NCI-H1930 (cell line): ENCODE measurements around the gene ADAMTS12.

Experiments used
- DNase-seq, 2 experiments: peaks; one replicate each; lab custom pipeline; 2025; lab: John Stamatoyannopoulos, UW

Gene ADAMTS12

DNA sequence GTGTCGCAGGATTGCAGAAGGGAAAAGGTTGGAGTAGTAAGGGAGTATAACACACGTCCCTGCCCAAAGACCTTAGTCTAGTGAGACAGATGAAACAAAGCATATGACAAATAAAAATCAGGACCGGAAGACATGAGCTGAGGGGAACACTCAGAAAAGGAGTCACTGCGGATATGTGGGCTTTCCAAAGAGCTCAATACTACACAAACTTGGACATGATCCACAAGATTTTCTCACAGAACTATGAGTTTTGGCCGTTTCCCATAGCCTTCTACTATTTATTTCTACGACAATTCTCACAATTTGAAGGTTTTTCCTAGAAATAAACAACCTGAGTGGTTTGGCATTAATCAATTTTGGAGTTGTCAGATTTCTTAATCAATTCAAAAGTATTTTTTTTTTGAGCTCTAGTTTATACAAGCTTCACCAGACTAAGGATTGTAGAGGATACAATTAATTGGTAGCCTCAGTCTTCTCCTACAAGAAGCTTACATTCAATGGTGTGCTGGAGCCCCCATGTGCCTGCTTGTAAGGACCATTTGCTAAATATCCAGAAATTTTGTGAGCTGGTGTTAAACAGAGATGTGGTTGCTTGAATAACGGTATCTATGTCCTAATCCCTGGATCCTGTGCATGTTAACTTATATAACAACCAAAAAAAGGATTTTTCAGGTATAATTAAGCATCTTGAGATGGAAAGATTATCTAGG, 91.4 kb downstream of the ADAMTS12 start:
- no peak for DNase-seq

DNA sequence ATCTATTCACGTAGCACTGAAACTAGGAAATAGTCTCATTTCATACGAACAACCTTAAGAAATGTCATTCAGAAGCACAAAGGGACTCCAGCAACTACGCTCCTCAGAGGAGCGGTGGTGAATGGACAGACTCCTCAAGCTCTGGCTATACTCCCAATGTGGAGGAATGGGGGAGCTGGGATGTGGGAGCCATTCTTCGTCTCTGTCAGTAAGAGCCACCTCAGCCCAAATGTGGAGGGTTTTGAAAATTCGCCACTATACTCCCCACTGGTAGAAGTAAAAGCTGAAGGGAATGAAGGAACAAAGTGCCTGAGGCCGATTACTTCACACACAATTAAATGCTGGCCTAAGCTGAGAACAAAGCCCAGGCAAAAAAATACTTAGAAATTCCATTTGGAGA, 96.3 kb downstream of the ADAMTS12 start:
- no peak for DNase-seq

DNA sequence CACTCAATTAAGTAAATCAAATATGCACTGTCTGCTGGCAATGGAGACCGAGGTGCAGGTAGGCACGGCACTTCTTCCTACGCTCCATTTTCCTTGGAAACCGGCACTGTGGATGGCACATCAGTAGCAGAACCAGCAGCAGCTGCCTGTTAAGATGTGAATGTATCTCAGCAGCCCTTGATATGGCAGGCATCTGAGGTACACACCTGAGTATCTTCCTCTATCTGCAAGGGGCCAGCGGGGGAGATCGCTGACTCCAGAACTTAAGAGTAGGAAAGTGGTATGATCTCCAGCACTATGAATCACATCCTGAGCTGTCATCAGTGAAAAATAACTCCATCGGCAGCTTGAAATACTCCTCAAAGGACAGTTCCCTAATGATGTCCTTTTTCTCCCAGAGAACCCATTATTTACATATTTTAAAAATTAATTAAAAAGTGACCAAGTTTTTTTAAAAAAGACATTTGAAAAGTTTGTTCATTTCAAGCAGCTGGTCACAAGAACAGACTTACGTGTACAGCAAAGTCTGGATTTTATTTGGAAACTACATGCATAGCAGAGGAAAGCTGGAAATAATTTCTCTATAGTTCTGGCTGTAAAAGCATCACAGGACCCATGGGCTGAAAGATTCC, 97.1 kb downstream of the ADAMTS12 start:
- DNase-seq: no peak

DNA sequence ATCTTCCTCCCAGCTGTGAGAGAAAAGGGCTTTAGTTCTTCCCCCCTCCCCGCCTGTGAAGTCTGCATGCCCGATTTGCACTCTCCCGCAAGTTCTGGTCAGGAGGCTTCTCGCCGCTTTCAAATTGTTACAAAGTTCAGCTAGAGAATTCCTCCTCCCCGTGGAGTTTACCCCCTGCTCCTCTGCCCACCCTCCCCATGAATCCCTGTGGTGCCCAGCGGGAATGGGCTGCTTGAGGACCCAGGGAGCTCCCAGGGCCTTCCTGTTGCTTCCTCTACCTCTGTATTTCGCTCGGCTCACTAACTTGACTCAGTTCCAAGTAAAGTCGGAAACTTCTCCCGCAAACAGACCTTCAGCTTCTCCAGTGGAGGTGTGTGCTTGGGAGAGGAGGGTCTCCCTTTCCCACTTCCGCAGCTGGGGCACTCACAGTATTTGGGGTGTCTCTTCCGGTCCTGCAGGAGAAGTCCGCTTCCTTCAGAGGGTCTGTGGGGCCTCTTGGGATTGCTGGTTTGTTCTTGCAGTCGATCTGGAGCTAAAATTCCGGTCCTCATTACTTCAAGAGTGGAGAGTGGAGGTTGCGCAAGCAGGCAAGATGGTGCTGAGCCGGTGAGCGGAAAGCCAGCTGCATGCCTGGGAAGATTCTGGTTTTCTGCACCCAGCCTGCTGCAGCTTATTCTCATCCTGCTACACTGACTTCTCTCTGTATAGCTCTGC, 97.8 kb downstream of the ADAMTS12 start:
- no peak for DNase-seq

DNA sequence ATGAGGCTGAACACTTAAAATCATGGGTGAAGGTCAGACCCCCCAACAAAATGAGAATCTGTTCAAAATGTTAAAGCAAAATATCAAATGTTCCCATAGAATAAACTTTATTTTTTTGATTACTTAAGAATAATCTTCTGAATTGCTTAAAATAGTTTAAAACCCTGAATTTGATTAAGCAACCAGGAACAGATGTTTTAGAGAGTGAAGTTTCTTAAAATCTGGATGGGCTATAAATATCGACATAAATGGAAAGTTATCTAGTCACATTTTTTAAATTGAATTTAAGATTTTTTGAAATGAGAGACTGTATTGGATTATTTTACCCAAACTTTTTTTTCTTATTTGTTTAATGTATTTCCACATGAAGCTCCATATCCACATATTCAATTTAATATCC, 98.5 kb downstream of the ADAMTS12 start:
- no peak for DNase-seq

- DNase-seq: no peak
Observed at GRCh38 chr5:33792559-33792958, 99.2 kb downstream of the ADAMTS12 start.

- no peak for DNase-seq
Observed at GRCh38 chr5:33789567-33789957, 102.2 kb downstream of the ADAMTS12 start.

DNA sequence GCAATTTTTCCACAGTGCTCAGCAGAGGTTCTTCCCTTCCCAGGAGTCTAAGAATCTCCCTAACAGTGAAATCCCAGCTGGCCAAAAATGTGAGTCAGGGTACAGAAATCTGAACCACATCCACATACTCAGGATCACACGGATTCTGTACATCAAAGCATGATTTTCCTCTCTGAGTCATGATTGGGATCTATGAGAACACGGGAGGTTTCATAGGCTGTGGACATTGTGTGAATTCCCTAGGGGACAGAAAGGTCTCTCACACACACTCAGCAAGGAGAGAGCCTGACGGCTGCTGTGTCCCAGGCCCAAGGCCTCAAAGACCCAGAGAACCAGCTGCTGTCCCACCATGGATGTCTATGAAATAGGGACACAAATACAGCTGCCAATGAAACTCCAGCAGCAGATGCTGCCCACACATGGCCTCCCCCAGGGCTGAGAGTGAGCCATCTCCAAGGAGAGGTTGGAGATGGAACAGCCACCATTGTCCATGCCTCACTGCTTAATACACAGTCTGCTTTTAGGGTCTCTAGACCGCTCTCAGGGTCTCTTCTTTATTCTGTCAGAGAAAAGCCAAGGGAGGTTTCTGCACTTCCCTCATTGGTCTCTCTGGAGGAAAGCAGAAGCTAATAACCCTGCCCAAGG, 102.7 kb downstream of the ADAMTS12 start:
- no peak for DNase-seq

DNA sequence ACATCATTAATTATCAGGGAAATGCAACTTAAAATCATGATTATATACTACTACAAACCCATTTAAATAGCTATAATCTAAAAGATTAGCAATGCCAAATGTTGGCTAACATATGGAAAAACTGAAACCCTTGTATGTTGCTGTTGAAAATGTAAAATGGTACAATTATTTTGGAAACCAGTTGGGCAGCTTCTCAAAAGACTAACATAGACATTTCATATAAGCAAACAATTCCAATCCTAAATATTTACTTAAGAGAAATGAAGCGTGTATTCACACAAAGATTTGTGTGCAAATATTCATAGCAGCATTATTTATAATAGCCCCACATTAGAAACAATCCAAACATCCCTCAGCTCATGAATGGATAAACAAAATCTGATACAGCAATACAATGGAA, 106.2 kb downstream of the ADAMTS12 start:
- DNase-seq: no peak

GRCh38 chr5:33781286-33781685, 110.5 kb downstream of the ADAMTS12 start:
- no peak for DNase-seq

GRCh38 chr5:33776151-33776660, 115.6 kb downstream of the ADAMTS12 start:
- DNase-seq: no peak

DNA sequence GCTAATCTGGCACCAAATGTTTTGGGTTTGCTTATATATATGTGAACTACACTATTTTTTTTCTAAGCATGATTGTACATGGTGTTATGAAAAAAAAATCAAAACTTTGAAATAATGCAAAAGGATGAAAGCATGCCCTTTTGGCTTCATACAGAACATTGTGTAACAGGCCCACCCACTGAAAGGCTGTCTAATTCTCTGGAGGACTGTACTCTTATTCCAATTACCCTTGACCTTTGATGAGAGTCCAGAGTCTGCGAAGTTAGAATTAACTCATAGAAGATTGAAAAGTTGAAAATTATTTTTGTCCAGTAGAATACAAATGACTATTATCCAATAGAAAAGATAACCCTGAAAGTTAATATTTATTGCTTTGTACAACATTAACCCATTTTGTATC, 117.4 kb downstream of the ADAMTS12 start:
- no peak for DNase-seq

DNA sequence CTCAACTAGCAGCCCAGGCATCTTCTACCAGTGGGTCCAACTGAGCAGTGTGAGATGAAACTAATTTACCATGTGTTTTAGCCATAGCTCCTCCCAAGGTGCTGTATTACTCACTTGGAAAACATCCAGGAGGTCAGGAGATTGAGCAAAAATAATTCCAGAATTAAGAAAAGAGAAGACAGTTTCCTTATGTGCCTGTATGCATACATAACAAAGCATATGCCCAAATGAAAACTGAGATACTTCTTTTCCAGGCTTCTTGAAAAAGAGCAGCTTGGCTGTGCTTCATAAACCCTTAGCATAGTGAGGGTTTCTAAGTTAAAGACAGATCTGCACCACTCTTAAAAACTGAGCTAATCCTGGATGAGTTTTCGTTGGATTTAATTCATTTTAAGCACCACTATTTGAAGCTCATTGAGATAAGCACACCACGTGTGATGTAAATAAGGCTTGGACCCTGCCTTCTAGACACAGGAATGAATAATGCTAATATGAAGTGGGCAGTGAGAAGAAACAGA, 119.4 kb downstream of the ADAMTS12 start:
- DNase-seq: no peak

- DNase-seq: no peak
Observed at GRCh38 chr5:33769968-33770367, 121.8 kb downstream of the ADAMTS12 start.

- no peak for DNase-seq
Observed at GRCh38 chr5:33769196-33769595, 122.6 kb downstream of the ADAMTS12 start.

GRCh38 chr5:33766023-33766422, 125.8 kb downstream of the ADAMTS12 start:
- DNase-seq: no peak

- no peak for DNase-seq
Observed at GRCh38 chr5:33764786-33765185, 127.0 kb downstream of the ADAMTS12 start.

DNA sequence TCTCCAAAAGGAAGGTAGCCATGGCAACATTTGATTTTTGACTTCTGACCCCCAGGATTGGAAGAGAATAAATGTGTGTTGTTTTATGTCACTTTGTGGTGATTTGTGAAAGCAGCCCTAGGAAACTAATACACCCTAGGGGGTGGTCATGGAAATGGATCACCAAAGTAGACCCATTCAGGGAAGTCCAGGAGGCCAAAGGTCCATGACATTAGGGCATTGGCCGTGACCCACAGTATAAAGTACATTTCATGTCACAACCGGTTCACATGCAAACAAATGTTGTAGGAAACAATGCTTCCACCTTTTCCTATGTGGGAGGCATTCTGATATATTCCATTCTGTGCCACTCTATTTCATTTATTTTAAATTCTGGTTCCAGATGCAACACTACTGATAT, 128.4 kb downstream of the ADAMTS12 start:
- DNase-seq: no peak

DNA sequence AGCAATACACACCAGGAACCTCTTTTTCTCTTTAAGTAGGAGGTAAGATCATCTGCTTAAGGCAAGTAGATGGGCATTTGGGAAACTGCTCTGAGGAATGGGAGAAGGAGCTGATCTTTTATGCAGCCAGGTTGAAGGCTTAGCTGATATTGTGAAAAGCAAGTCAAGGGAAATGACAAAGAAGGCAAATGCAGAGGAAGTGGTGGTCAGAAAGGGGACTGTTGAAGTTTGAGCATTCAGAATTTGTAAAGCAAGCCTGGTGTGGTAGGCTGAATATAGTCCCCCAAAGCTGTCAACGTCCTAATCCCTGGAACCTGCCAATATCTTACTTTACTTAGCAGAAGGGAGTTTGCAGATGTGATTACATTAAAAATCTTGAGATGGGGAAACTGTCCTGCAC, 128.9 kb downstream of the ADAMTS12 start:
- no peak for DNase-seq

GRCh38 chr5:33761139-33761538, 130.7 kb downstream of the ADAMTS12 start:
- no peak for DNase-seq

GRCh38 chr5:33758737-33759136, 133.1 kb downstream of the ADAMTS12 start:
- DNase-seq: no peak

- no peak for DNase-seq
Observed at GRCh38 chr5:33756491-33756890, 135.3 kb downstream of the ADAMTS12 start.
